ENCODE measurements around the gene IRX2.

IRX2 gene

GRCh38 chr5:2755681-2756171 is 4.2 kb upstream of the IRX2 start:
- no peak for DNase-seq

DNA sequence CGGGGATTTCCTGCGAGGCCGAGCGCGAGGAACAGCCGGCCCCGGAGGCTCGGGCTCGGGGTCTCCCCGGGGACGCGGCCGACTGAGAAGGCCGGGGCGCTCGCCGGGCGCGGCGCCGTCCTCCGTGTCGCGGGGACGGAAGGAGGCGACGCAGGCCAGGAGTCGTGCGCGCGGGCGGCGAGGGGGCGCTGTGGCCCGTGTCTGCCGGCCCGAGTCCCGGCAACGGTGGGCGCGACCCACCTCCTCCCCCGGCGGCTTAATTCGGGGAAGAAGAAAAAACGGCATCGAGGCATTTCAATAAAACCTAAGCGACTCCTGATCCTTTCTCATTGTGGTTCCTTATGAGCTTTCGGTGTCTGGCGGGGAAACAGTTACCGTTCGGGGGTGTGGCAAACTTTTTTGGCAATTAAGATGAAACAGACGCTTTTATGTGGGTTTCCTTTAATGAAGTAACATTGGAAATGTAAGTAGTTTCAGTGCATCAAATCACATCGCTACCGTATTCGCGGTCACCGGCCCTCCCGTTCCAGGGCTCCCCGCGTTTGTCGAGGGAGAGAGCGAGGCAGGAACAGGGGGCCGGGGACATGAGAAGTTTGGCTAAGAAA is 3.7 kb upstream of the IRX2 start:
- DNase-seq, result no peak

GRCh38 chr5:2754581-2755075 is 3.2 kb upstream of the IRX2 start:
- no peak for DNase-seq

DNA sequence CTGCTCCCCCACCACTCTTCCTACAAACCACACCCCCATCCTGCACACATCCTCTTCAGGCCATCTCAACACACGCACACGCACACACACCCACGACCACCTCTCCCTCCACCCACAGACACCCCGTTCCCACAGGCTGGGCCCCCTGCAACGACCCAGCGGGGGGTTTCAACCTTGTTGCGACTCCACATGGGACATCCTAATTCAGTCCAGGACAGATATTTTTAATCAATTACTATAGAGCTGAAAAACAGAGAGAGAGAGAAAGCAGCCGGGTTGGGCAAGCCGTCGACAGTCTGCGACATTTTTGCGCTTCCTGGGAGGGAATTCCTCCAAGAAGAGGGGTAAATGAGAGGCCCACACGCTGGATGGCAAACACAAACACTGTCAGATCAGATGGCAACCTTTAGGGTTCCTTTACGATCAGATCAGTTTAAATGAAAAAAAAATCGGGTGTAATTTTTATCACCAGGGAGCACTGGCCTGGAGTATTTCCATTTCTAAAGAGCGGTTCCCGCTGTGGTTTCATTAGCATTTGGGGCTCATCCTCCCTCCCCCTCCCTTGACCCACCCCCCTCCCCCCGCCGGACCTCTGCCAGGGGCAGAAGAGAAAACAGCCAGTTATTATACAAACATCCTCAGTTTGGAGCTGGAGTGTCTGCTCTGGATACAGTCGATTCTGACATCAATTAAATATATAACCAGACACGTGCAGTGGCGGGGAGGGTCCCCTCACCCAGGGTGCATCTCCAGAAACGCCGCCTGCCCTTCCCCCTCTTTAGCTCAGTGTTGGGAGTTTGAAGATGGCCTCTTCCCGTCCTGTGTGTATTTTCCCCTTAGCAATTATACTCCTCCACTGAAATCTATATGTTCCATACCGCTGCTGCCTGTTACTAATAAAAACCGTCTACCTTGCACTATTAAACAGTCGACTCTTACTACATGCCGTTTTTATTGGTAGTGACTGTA is 2.3 kb upstream of the IRX2 start:
- DNase-seq, result no peak

DNA sequence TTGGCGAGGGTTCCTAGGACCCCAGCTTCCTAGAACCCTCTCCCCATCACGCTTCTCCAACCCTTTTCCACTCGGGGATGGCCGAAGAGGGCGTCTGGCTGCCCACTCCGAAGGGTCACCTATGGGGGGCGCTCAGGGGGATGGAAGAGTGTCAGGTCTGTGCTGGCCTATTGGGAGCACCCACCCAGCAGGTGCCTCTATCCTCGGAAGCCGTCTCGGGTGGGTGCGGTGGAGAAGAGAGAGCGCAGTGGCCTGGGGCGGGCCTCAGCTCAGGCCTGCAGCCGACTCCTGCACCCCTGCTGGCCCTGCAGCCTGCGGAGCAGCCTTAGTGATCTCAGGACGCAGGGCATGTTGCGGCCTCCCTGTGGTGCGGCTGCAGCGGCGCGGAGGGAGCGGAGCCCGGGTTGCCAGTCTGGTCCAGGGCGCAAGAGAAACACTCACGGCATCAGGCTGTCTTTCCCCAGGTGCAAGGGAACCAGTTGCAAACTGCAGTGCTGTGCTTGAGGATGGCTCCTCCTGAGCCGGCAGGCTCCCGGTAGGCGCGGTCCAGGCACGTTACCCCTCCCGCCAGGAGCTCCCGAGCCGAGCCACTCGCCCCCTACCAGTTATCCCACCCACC is 1.5 kb upstream of the IRX2 start:
- no peak for DNase-seq

DNA sequence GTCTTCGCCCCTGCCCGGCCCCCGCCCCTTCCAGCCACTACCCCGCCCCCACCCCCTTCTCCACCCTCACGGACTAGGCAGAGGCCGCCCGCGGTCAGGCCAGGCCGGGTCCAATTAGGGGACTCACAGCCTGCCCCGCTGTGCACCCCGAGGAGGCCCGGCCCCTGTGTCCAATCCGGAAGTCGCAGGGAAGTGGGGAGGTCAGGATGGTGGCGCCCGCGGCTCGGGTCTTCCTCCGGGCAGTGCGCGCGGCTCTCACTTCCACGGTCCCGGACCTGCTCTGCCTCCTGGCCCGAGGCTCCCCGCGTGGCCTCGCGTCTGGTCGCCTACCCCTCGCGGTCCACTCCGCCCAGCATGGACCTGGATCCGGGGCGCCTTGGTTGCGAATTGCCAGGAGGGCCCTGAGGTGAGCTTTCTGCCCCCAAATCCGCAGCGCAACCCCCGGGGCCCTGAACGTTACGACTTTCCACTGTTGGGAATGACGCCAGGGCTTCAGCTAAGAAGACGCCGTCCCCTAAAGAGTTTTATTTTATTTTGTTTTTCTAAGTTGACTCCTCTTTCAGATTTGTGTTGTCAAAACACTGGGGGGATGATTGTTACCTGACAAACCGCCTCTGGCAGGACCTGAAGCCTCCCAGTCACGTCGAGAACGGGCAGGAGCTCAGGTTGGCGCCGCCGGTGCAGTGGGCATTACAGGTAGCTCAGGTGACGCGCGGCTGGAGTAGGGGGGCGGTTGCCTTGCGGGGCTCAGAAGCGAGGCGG is 763 bp upstream of the IRX2 start:
- DNase-seq, result no peak

DNA sequence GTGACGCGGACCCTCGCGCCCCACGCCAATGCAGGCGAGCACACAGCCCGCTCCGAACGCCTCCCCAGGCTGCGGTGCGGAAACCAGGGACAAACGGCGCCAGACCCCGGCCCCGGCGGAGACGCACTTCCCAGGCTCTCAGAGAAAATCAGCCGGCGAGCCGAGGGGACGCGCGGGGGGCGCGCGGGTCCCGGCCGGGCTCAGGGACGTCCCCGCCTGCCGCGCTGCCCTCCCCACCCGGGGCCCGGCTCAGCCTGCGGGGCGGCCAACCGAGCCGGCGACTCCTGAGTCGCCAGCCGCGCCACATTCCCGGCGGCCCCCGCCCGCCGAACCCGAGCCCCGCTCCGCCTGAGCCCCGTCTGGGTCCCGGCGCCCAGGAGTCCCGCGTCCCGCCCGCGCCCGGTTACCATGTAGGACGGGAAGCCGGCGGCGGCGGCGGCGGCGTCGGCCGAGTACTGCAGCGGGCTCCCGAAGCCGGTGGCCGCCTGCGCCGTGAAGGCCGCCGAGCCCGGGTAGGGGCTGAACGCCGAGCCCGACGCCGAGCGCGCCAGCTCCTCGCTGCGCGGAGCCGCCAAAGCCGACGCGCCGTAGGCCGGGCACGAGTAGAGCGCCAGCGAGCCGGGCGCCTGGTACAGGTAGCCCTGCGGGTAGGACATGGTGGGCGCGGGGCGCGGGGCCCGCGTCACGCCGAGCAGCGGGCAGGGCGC is 566 bp downstream of the IRX2 start:
- no peak for DNase-seq

- no peak for DNase-seq
These were observed 1.3 kb downstream of the IRX2 start for GRCh38 chr5:2750026-2750757.

DNA sequence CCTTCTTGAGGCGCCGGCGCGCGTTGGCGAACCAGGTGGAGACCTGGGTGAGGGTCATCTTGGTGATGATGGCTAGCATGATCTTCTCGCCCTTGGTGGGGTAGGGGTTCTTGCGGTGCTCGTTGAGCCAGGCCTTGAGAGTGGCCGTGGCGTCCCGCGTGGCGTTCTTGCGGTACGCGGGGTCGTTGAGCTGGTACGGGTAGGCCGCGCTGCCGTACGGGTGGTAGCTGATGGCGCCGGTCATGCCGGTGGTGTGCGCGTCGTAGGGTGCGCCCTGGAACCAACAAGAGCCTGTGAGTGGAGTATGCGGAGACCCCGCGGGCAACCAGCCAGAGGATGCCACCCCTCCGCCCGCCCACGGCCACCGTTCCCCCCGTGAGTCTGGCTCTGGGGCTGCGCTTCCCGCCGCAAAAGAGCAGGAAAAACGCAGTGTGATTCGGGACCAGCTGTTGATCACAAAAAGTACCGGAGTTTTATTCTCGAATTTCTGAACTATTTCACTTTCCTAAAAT is 1.9 kb downstream of the IRX2 start:
- no peak for DNase-seq

GRCh38 chr5:2748861-2749513 is 2.5 kb downstream of the IRX2 start:
- no peak for DNase-seq

DNA sequence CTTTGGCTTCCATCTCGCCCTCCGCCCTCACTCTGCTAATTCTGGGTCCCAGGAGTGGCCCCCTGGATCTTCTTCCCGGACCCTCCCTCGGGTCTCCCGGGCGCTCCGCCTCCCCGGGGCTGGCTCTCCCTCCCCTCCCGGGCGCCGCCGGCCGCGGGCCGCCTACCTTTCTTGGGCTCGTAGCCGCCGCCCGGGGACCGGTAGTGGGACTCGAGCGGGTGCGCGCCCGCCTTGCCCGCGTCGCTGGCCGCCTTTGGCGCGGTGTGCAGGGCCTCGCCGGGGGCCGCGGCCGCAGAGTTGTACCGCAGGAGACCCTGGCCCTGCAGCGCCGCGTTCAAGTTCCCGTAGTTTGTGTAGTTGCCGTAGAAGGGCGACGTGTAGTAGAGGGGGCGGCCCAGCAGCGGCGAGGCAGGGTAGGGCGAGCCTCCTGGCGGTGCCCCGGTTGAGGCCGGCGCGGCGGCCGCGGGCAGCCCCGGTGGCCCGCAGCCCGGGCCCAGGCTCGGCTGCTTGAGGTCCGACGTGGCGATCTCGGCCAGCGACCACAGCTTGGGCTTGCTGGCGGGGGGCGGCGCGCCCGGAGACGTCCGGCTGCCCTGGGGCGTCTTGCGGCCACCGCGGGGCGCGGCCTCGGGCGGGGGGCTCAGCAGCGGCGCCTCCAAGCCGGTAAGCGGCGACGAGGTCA is 3.2 kb downstream of the IRX2 start:
- no peak for DNase-seq

GRCh38 chr5:2747363-2748162 is 3.9 kb downstream of the IRX2 start:
- no peak for DNase-seq

DNA sequence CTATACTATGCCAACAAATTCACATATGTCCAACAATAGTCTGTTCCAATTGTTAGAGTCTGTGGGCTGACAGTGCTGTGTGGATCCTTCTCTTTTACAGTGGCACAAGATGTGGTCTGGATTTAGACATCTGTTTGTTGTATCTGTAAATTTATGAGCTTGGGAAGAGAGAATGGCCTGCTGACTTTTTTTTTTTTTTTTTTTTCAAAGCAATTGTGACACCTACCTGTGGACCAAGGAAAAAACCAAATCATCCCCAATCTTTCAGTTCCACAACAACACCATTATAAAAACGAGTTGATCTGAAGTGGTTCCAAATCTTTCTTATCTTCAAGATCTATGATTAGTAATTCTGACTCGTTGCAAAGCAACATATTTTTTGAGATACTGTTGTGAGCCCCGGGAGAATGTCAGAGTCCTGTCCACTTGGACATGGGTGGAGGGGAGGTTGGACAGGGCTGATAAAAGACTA is 4.9 kb downstream of the IRX2 start:
- DNase-seq, result no peak

- no peak for DNase-seq
These were observed 7.0 kb downstream of the IRX2 start for GRCh38 chr5:2744485-2744884.

DNA sequence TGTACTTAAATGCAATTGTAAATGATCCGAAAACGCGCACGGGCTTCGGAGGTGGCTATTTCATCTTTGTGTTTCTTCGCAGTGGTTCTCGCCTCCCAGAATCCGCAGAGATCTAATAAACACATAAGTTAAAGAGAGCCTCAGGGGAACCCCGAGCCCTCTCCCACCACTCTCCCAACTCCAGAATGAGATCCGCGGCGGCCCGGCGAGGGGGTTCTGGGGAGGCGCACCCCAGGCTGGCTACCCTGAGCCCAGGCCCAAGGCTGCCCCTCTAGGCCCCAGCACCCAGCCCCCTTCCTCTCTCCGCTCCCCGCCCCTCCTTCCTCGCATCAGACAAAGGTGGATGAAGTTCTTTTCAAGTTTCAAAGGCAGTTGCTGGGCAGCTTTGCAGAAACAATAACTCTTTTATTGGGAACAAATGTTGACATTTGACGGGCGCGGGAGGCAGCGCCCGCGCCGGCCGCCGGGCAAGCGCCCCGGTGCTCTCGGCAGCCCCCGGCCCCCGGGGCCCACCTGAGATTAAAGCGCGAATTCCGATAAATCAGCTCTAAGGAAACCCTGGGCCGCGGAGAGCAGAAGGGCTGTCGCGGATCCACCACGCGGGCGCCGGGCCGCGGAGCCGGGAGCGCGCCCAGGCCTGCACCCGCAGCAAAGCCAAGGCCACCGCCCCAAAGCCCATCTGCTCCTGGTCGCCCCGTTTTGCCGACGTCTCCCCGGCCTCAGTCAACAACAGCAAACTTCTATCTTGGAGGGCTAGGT is 8.4 kb downstream of the IRX2 start:
- no peak for DNase-seq

DNA sequence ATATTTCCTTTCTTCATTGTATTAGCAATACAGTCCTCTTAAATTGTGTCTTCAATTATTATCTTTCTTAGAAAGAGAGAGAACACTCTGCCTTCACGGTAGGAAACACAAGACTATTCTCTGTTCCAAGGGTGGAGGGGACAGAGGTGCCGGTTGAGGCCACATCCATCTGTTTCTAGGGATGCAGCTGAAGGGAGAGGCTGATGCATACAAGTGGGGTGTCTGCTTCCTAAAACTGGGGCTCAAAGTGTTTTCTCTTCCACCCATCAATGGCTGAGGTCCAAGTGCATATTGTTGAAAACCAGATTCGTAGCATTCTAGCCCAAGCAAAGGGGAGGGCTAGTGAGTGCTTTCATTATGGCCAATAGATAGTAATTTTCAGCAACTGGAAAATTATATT is 9.5 kb downstream of the IRX2 start:
- no peak for DNase-seq

- no peak for DNase-seq
These were observed 10.5 kb downstream of the IRX2 start for GRCh38 chr5:2740876-2741555.

Data from hematopoietic multipotent progenitor cell treated with erythropoietin and hydrocortisone succinate and interleukin-3 and kit ligand, for 6 days (in vitro differentiated cells).